ENCODE data around the gene NEDD4L. TPM values are rescaled to one million over a fixed set of nuclear protein-coding genes. Genes with fewer than 3 reads are reported as not detected.
A peak's percentile ranks its signal among the peaks of the same experiment; 100 is the strongest.

The NEDD4L gene
- total and polyA plus RNA-seq, 2 experiments from 2014 or later = 36.2 to 72.3 TPM

DNA sequence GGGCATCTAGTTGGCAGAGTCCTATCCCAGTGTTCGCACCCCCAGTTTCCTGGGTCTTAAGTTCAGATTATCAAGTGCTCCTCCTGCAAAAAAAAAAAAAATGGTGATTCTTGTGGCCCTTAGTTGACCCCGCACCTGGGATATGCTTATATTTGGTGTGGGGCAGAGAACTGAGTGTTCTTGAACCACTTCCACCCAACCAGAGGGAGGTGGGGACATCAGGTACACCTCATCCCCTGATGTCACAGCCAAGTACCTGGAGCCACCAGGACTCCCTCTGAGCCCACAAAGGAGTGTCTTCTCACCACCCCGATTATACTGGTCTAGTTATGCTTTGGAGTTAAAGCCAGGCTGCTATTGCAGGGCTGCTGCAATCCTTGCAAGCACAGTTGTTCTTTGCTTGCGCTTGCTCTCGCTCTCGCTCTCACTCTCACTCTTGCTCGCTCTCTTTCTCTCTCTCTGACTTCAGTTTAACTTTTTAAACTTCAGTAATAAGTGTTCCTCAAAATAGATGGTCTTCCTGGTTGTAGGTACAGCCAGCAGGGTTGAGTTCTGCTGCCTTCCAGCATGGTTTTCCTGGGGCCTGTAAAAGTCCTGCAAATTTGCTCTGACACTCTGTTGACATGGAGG is 265.7 kb downstream of the NEDD4L start:
- 0 out of 3 replicates have a peak, but pooled peaks cover 6% of the 10 kb centered on the region for H3K9me3 Mint-ChIP-seq
- H3K79me2 ChIP-seq (replicated peaks; ENCODE audit: insufficient read depth) = peaks cover 53% of the 10 kb centered on the region
- peaks cover 10% of the 10 kb centered on the region for H3K4me1 Mint-ChIP-seq
- no peak for DNase-seq (ENCODE audit: low spot score)
- H3K36me3 ChIP-seq (ENCODE audit: insufficient read depth) = no peaks in the 10 kb centered on the region
- H3K9me2 ChIP-seq (ENCODE audit: insufficient read depth) = no peaks in the 10 kb centered on the region
- peaks cover 4% of the 10 kb centered on the region; the same call in 1 of the 2 replicates for H4K20me1 ChIP-seq (replicated peaks; ENCODE audit: insufficient read depth)
- peaks cover 8% of the 10 kb centered on the region; the same call in 2 of the 3 replicates for H3K36me3 Mint-ChIP-seq (ENCODE audit: low read depth)
- peaks cover 5% of the 10 kb centered on the region for H3K27me3 Mint-ChIP-seq (ENCODE audit: insufficient read depth, low read depth, poor library complexity)
- no peak overlapping the region for H2AFZ ChIP-seq
- ATAC-seq = no peak
- H3F3A ChIP-seq (replicated peaks; ENCODE audit: low read depth) = no peaks in the 10 kb centered on the region
- H3K4me2 ChIP-seq = no peak overlapping the region
- no peaks in the 10 kb centered on the region for H3K27me3 ChIP-seq (ENCODE audit: insufficient read depth)
- no peak overlapping the region for H3K4me3 Mint-ChIP-seq
- no peak overlapping the region for H3K27ac ChIP-seq (ENCODE audit: low read depth)
- H3K4me3 ChIP-seq = no peak overlapping the region
- 0 out of 2 replicates have a peak, but pooled peaks cover 4% of the 10 kb centered on the region for H3K4me1 ChIP-seq (ENCODE audit: insufficient read depth)
- TF ChIP-seq ZNF114 (CRISPR knock-in tag; IDR thresholded peaks at IDR 0.05) (no peak), POLR2AphosphoS5 (IDR thresholded peaks at IDR 0.05; ENCODE audit: low read depth) (no peak), NANOG (IDR thresholded peaks at IDR 0.05; ENCODE audit: borderline replicate concordance) (no peak), JUNB (IDR thresholded peaks at IDR 0.05; ENCODE audit: unreplicated experiment) (no peak)
- H3K27ac Mint-ChIP-seq = no peak overlapping the region

DNA sequence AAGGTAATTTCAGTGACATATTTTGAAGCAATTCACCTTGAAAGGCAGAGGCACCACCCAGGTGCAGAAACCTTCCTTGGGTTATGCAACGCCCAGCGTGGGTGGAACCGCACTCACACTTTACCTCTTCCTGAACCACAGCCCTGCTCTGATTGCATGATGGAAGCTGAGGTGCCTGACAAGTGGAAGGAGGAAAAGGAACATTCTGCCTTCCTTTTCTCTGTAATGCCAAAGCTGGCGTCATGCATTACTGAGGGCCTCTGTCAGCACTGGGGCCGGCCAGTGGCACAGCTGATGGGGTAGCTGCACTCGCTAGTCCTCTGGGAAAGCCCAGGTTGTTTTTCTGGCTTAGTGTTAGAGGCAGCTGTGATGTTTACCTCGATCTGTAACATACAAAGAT is 266.5 kb downstream of the NEDD4L start:
- Mint-ChIP-seq H3K4me1 (peaks cover 14% of the 10 kb centered on the region), H3K36me3 (ENCODE audit: low read depth) (peaks cover 4% of the 10 kb centered on the region; the same call in 2 of the 3 replicates), H3K4me3 (no peak overlapping the region), H3K9me3 (0 out of 3 replicates have a peak, but pooled peaks cover 3% of the 10 kb centered on the region), H3K27ac (no peak overlapping the region), H3K27me3 (ENCODE audit: insufficient read depth, low read depth, poor library complexity) (peaks cover 5% of the 10 kb centered on the region)
- H3K4me1 ChIP-seq (ENCODE audit: insufficient read depth) = peaks cover 12% of the 10 kb centered on the region; the same call in 1 of the 2 replicates
- no peak overlapping the region for H3K27ac ChIP-seq (ENCODE audit: low read depth)
- TF ChIP-seq, protein P1, sequence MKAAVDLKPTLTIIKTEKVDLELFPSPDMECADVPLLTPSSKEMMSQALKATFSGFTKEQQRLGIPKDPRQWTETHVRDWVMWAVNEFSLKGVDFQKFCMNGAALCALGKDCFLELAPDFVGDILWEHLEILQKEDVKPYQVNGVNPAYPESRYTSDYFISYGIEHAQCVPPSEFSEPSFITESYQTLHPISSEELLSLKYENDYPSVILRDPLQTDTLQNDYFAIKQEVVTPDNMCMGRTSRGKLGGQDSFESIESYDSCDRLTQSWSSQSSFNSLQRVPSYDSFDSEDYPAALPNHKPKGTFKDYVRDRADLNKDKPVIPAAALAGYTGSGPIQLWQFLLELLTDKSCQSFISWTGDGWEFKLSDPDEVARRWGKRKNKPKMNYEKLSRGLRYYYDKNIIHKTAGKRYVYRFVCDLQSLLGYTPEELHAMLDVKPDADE (IDR thresholded peaks at IDR 0.05) = no peak
- no peak for TF ChIP-seq ZNF331 (CRISPR knock-in tag; IDR thresholded peaks at IDR 0.05; ENCODE audit: low read depth)
- TF ChIP-seq JUNB (IDR thresholded peaks at IDR 0.05; ENCODE audit: unreplicated experiment) = no peak
- TF ChIP-seq POLR2AphosphoS5 (IDR thresholded peaks at IDR 0.05; ENCODE audit: low read depth) = no peak
- TF ChIP-seq ZNF114 (CRISPR knock-in tag; IDR thresholded peaks at IDR 0.05) = no peak
- ATAC-seq = peak; percentile 46
- no peak overlapping the region for H2AFZ ChIP-seq
- no peak overlapping the region for H3K4me2 ChIP-seq
- H3K36me3 ChIP-seq (ENCODE audit: insufficient read depth) = no peaks in the 10 kb centered on the region
- H3K27me3 ChIP-seq (ENCODE audit: insufficient read depth) = no peaks in the 10 kb centered on the region
- H3K79me2 ChIP-seq (replicated peaks; ENCODE audit: insufficient read depth) = peaks cover 56% of the 10 kb centered on the region
- DNase-seq (ENCODE audit: low spot score) = peak; percentile 14
- no peak overlapping the region for H3K4me3 ChIP-seq
- no peaks in the 10 kb centered on the region for H3K9me2 ChIP-seq (ENCODE audit: insufficient read depth)
- peaks cover 4% of the 10 kb centered on the region; the same call in 1 of the 2 replicates for H4K20me1 ChIP-seq (replicated peaks; ENCODE audit: insufficient read depth)
- no peaks in the 10 kb centered on the region for H3F3A ChIP-seq (replicated peaks; ENCODE audit: low read depth)

DNA sequence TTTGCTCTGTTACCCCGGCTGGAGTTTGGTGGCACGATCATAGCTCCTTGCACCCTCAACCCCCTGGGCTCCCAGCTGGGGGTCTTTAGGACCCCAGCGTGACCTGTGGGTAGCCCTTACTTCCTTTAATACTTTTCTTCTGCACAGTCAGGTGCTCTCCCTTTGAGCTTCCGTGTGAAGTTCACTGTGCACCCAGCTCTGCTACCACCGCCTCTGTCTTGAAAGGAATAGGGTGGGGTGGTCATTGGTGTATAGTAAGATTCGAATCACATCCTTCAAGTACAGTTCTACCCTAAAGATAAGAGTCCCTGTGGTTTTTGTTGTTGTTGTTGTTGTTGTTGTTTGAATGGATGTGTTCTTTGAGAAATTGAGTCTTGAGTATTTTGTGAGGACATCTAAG is 267.4 kb downstream of the NEDD4L start:
- no peak overlapping the region for H3K4me3 Mint-ChIP-seq
- Histone ChIP-seq H4K20me1 (replicated peaks; ENCODE audit: insufficient read depth) (peaks cover 4% of the 10 kb centered on the region; the same call in 1 of the 2 replicates), H3K27ac (ENCODE audit: low read depth) (no peak overlapping the region), H3K9me2 (ENCODE audit: insufficient read depth) (no peaks in the 10 kb centered on the region), H3K4me1 (ENCODE audit: insufficient read depth) (peaks cover 19% of the 10 kb centered on the region), H3K4me3 (no peak overlapping the region), H3K4me2 (no peak overlapping the region), H3K27me3 (ENCODE audit: insufficient read depth) (no peaks in the 10 kb centered on the region), H2AFZ (no peak overlapping the region), H3K79me2 (replicated peaks; ENCODE audit: insufficient read depth) (peaks cover 51% of the 10 kb centered on the region), H3F3A (replicated peaks; ENCODE audit: low read depth) (no peaks in the 10 kb centered on the region), H3K36me3 (ENCODE audit: insufficient read depth) (no peaks in the 10 kb centered on the region)
- H3K27ac Mint-ChIP-seq = peak overlapping the region; percentile 33; the same call in 1 of the 2 replicates
- ATAC-seq (no peak), DNase-seq (ENCODE audit: low spot score) (no peak)
- H3K27me3 Mint-ChIP-seq (ENCODE audit: insufficient read depth, low read depth, poor library complexity) = peaks cover 8% of the 10 kb centered on the region
- H3K36me3 Mint-ChIP-seq (ENCODE audit: low read depth) = no peaks in the 10 kb centered on the region; the same call in 2 of the 3 replicates
- peaks cover 23% of the 10 kb centered on the region for H3K4me1 Mint-ChIP-seq
- H3K9me3 Mint-ChIP-seq = no peaks in the 10 kb centered on the region
- TF ChIP-seq, protein P2, sequence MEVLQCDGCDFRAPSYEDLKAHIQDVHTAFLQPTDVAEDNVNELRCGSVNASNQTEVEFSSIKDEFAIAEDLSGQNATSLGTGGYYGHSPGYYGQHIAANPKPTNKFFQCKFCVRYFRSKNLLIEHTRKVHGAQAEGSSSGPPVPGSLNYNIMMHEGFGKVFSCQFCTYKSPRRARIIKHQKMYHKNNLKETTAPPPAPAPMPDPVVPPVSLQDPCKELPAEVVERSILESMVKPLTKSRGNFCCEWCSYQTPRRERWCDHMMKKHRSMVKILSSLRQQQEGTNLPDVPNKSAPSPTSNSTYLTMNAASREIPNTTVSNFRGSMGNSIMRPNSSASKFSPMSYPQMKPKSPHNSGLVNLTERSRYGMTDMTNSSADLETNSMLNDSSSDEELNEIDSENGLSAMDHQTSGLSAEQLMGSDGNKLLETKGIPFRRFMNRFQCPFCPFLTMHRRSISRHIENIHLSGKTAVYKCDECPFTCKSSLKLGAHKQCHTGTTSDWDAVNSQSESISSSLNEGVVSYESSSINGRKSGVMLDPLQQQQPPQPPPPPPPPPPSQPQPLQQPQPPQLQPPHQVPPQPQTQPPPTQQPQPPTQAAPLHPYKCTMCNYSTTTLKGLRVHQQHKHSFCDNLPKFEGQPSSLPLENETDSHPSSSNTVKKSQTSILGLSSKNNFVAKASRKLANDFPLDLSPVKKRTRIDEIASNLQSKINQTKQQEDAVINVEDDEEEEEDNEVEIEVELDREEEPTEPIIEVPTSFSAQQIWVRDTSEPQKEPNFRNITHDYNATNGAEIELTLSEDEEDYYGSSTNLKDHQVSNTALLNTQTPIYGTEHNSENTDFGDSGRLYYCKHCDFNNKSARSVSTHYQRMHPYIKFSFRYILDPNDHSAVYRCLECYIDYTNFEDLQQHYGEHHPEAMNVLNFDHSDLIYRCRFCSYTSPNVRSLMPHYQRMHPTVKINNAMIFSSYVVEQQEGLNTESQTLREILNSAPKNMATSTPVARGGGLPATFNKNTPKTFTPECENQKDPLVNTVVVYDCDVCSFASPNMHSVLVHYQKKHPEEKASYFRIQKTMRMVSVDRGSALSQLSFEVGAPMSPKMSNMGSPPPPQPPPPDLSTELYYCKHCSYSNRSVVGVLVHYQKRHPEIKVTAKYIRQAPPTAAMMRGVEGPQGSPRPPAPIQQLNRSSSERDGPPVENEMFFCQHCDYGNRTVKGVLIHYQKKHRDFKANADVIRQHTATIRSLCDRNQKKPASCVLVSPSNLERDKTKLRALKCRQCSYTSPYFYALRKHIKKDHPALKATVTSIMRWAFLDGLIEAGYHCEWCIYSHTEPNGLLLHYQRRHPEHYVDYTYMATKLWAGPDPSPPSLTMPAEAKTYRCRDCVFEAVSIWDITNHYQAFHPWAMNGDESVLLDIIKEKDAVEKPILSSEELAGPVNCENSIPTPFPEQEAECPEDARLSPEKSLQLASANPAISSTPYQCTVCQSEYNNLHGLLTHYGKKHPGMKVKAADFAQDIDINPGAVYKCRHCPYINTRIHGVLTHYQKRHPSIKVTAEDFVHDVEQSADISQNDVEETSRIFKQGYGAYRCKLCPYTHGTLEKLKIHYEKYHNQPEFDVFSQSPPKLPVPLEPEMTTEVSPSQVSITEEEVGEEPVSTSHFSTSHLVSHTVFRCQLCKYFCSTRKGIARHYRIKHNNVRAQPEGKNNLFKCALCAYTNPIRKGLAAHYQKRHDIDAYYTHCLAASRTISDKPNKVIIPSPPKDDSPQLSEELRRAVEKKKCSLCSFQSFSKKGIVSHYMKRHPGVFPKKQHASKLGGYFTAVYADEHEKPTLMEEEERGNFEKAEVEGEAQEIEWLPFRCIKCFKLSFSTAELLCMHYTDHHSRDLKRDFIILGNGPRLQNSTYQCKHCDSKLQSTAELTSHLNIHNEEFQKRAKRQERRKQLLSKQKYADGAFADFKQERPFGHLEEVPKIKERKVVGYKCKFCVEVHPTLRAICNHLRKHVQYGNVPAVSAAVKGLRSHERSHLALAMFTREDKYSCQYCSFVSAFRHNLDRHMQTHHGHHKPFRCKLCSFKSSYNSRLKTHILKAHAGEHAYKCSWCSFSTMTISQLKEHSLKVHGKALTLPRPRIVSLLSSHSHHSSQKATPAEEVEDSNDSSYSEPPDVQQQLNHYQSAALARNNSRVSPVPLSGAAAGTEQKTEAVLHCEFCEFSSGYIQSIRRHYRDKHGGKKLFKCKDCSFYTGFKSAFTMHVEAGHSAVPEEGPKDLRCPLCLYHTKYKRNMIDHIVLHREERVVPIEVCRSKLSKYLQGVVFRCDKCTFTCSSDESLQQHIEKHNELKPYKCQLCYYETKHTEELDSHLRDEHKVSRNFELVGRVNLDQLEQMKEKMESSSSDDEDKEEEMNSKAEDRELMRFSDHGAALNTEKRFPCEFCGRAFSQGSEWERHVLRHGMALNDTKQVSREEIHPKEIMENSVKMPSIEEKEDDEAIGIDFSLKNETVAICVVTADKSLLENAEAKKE (CRISPR knock-in tag; IDR thresholded peaks at IDR 0.05) = no peak
- TF ChIP-seq ZNF114 (CRISPR knock-in tag; IDR thresholded peaks at IDR 0.05) = no peak
- TF ChIP-seq, protein P1 (IDR thresholded peaks at IDR 0.05) = no peak
